NCI-H2029 treated with DMSO at 0.1 percent for 48 hours (cell line): ENCODE results near the gene CRTAC1.
"Not testable (repeated sequence)": the region's sequence is repeated elsewhere in the genome, so short reads cannot be mapped to it uniquely, and the experiment has no call there.

Experiments
- DNase-seq: peaks from one replicate; lab custom pipeline; 2025; lab: John Stamatoyannopoulos, UW

CRTAC1 gene

DNA sequence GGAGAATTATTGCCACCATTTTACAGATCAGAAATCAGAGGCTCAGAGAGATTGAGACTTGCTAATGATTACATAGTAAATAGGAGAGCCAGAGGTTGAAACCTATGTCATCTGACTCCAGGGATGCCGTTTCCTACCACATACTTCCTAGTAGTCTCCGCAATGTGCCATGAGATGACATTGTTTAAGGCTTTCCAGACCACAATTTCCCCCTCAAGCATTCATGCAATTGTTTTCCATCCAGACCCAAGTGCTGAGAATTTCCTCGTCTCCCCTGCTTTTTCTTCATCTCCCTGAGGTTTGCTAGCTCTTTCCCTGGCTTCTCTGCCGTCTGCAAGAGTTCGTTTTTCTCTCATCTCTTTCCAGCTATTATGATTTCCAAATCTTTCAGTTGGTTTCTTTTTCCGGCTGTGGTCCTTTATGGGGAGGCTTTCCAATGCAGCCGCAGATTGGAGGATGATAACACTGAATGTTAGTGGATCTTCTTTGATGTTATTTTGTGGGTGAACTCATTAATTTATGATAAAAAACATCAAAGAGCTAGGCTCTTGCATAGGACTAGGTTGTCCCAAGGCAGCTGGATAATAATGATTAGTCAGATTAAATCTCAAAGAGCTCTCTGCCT lies 187.7 kb downstream of the CRTAC1 start:
- DNase-seq = peak; percentile 8

DNA sequence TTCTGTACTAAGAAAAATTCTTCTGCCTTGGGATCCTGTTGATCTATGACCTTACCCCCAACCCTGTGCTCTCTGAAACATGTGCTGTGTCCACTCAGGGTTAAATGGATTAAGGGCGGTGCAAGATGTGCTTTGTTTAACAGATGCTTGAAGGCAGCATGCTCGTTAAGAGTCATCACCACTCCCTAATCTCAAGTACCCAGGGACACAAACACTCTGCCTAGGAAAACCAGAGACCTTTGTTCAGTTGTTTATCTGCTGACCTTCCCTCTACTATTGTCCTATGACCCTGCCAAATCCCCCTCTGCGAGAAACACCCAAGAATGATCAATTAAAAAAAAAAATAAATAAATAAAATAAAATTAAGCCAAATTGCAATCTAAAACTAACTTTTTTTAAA lies 188.3 kb downstream of the CRTAC1 start:
- not testable (repeated sequence) for DNase-seq

DNA sequence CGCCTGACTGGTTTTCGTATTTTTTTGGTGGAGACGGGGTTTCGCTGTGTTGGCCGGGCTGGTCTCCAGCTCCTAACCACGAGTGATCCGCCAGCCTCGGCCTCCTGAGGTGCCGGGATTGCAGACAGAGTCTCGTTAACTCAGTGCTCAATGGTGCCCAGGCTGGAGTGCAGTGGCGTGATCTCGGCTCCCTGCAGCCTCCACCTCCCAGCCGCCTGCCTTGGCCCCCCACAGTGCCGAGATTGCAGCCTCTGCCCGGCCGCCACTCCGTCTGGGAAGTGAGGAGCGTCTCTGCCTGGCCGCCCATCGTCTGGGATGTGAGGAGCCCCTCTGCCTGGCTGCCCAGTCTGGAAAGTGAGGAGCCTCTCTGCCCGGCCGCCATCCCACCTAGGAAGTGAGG lies 189.3 kb downstream of the CRTAC1 start:
- not testable (repeated sequence) for DNase-seq

DNA sequence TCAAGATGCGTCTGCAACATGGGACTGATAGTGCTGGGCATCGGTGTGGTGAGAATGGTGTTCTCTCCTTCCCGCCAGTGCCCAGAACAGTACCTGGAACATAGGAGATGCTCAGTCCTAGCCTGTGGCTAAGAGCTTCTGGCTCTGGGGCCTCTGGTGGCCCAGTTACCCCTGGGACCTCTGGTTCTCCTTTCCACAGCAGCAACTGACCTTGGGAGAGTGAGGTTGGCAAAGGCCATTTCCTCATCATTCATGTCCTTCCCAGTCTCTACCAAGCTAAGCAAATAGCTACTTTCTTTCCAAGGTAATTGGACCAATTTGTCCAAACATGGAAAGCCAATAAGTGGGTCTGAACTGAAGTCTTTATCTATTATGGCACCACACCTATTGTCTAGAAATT lies 192.3 kb downstream of the CRTAC1 start:
- no peak for DNase-seq

DNA sequence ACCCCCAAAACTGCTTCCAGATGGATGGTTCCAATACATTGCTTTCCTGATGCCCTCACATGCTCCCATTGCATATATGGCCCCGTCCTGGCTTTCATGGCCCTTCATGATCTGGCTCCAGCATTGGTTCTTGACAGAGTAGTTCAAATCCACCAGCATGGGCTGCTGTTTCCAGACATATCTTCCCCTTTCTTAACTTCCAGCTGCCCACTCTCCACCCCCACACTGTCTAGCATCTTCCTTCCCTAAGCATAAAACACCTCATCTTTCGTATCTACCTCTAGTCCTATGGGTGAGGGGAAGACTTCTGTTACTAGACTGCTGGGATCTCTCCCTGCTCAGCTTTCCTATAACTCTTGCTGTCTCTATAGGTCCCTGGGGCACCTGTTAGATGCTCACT lies 194.0 kb downstream of the CRTAC1 start:
- no peak for DNase-seq

DNA sequence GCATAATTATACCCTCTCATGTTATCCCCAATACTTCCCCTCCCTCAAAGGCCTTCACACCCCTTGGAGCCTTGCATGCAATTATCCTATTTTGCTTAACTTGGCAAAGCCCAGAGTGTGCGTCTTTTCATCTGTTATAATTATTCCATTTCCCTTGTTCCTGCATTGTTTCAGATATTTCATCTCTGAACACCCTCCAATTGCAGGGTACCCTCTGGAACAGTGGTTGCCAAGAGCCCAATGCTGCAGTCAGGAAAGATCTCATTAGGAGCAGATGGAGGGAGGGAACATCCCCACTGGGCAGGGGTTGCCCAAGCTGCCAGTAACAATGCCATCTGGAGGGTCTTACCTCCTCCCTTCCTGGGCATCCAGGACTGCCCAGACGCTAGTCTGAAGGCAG lies 199.2 kb downstream of the CRTAC1 start:
- DNase-seq = no peak

DNA sequence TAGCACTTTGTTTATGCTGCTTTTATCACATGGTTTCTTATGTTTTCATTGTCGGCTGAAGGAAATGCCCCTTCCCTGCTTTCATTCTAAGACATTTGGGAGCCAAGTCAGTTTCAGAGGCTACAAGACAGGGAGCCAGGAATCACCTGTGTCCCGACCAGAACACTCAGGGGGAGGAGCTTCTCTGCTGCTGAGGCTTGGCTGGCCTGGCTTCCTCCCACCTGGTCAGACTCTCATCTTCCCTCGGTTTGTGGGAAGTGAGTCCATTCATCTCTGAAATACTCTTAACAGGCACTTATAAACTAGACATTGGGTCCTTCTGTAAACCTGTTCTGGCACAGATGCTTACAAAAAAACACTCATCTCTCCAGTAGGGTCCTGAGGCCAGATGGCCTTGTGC lies 200.4 kb downstream of the CRTAC1 start:
- peak; percentile 69 for DNase-seq

DNA sequence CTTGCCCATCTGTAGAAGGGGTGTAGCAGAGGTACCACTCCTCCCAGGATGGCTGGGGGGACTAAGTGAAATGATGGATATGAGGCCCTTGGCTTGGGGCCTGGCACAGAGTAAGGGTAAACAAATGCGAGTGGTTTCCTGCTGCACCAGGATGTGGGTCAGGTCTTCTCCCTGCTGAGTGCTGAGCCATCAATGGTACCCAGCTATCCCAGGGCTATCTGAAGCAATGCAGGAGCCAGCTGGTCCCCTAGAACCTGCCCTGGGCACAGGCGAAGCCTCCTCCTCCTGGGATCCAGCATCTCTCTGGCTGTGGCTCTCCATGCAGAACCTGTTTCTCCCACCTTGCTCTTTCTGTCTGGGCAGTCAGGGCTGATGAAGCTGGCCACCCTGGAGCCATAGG lies 201.7 kb downstream of the CRTAC1 start:
- no peak for DNase-seq

DNA sequence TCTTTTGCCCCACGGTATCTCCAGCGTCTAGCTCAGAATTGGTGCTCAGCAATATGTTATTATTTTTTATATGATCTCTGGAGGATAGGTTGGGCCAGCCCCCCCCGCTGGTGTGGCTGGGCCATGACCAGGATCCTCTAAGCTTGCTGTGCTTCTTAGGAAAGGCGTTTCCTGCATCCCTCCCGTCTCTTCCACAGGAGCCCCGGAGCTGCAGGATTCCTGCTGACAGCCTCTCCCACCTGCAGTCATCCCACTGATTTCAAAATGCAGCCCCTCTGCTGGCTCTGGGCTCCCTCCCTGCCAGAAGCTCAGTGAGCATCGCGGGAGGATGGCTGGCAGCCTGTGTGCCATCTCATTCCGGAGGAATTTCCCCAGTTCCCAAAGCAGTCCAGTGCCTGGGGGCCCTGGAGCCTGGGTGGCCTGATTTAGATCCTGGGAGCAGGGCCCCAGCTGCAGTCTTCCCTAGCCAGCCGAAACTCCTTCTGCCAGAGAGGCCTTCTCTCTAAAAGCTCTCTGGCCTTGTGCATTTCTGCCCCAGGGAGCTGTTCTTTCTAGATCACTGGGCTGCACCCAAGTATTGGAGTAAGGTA lies 202.6 kb downstream of the CRTAC1 start:
- no peak for DNase-seq

DNA sequence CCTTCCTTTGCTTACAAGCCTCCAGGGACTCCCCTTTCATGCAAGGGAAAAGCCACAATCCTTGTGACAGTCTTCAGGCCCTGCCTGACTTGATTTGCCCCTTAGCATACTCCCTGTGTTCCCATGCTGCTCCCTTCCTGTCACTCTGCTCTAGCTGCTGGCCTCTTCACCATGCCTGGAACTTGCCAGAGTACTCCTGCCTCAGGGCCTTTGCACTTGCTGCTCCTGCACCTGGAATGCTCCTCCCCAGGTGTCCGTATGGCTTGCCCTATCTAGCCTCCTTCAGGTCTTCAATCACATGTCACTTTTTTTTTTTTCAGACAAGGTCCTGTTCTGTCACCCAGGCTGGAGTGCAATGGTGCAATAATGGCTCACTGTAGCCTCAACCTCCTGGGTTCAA lies 203.5 kb downstream of the CRTAC1 start:
- no peak for DNase-seq

DNA sequence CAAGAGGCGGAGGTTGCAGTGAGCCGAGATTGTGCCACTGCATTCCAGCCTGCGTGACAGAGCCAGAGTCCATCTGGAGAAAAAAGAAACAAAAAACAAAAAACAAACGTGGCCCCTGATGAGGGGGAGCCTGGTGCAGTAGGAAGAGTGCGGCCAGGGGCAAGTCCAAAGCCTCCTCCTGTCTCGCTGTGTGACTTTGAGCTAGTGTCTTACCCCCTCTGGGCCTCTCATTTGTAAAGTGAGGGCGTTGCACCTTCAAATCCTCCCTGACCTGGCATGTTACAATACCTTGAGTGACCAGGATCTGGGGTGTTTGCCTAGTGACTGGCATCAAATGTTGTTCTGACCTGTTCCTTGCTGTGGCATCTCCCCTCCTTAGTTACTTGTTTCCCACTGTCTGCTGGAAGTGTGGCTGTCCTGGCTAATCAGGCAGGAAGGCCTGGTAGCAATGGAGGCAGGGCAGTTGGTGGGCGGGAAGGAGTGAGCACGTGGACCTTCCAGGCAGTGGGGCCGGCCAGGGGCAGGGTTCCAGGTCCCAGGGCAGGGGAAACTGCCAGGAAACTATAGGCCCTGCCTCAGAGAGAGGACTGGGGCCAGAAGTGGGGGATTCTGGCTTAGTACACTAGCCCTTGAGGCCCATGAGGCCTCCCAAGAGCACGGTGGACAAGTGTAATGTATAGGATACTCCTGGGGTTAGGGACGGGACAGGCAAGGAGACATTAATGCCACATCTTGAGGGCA lies 205.2 kb downstream of the CRTAC1 start:
- no peak for DNase-seq

DNA sequence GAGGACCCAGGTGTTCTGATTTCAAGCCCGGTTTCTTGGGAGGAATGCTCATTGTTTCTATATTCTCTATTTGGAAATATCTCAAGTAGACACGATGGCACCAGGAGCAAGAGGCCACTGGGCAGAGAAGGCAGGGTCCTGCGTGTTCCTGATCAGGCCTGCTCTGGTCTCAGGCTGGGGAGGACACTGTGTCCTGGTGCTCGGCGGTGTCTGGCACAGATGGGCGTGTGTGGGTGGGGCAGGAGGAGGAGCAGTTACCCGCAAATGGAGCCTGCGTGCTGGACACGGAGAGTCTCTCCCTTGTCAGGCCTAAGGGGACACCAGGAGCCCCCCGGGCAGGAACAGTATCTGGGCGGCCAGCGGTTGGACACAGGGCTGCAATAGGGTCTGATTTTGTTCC lies 206.7 kb downstream of the CRTAC1 start:
- no peak for DNase-seq

DNA sequence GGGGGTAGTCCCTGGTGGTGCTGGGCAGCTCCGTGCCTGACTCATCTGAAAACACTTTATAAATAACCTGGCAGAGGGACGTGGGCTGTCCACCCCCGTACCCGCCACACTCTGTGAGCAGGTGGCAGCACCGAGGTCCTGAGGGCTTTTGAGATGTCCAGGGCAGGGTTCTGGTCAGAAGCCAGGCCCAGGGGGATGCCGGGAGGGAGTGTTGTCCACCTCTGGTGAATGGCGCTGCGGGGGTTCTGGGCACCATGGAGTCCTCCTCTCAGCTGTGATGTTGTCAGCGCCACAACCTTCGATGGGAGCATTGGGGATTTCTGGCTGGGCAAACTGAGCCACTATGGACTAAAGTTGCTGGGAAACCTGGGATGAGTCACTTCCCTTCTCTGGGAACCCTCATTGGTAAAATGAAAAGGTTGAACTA lies 208.1 kb downstream of the CRTAC1 start:
- DNase-seq = no peak

DNA sequence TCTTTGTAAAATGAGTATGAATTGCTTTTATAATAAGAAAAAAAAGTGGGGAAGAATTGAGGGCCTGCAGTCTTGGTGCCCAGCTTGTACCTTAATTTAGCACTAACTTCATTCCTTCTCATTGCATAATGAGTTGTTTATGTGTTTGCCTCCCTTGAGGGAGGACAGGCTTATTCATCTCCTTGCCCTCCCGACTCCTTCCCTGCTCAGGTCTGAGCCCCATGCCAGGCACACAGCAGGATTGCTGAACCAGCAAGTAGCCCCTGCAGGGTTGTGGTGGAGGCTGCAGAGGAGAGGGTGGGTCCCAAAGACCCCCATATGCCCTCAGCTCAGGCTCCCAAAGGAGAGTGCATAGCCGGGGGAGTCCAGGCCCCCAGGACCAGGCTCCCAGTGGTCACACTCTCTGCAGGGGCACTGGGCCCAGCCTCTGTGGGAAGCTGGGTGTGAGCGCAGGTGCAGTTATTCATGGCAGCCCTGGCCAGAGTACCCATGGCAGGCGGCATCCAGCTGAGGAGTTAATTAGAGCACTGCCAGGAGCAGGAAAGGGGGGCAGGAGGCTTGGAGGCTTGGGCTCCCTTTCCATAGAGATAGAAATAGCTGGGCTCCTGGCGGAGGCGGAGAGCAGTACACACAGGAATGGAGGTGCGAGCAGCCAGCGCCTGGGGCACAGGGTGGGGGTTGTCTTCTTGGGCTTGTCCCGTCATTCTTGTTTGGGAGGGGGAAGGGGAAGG lies 208.9 kb downstream of the CRTAC1 start:
- no peak for DNase-seq

DNA sequence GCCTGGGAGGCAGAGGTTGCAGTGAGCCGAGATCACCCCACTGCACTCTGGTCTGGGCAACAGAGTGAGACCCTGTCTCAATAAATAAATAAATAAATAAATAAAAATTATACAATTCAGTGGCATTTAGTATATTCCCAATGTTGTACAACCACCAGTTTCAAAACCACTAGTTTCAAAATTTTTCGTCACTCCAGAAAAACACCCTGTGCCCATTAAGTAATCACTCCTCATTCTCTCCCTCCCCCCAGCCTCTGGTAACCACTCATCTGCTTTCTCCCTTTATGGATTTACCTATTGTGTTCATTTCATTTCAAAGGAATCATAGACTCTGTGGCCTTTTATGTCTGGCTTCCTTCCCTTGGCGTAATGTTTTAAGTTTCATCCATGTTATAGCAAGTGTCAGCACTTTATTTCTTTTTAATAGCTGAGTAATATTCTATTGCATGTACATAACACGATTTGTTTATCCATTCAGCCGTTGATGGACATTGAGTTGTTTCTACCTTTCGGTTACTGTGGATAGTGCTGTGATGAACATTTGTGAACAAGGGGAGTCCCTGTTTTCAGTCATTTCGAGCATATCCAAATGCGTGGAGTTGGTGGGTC lies 210.2 kb downstream of the CRTAC1 start:
- DNase-seq = no peak

DNA sequence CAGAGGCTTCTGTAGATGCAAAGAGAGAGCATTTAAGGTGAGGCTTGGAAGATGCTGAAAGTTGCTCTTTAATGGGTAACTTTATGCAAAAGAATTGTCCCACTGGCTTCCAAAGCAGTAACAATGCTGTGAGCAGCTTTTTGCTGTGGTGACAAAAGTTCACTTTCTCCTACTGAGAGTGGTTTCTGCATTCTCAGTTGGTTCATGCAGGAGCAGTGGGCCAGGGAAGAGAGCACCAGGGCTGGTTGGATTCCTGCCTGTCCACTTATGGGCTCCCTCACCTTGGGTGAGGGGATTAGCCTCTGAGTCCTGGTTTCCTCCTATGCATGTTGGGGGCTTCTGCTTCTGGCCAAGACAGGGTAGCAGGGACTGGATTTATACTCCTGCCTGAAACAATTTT lies 211.8 kb downstream of the CRTAC1 start:
- no peak for DNase-seq

DNA sequence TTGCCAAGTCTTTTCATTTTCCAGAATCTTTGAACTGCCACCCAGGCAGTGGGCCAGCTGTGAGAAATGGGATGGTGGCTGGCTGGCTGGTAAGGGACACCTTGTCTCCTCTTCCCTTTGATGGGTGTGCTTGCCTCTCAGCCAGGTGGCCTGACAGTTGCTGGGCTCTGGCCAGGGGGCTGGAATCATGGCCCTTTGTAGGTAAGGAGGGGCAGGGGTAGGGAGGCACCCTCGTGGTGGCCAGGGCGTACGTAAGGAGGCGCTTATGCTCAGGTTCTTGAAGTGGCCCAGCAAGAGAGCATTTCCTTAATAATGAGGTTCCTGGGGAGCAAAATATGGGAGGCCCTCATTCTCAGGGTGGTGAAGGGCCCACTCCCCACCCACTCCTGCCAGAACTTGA lies 213.8 kb downstream of the CRTAC1 start:
- no peak for DNase-seq
